Measurements from ENCODE around the gene SESN1. TPM values are rescaled to one million over a fixed set of nuclear protein-coding genes. Genes with fewer than 3 reads are reported as not detected.

SESN1 gene
- total and polyA plus RNA-seq, 9 of the 15 experiments (the other 6 are each of a cell fraction or from before 2014, with no cell fraction given), result 3.1 to 13.0 (median 7.4) TPM

GRCh38 chr6:109008537-109009235 is 86.0 kb downstream of the SESN1 start (continued):
- TF ChIP-seq ZNF143 (CRISPR knock-in tag; IDR thresholded peaks at IDR 0.05) (0 out of 2 replicates have a peak, but pooled peaks have one; percentile 36), SIRT6 (IDR thresholded peaks at IDR 0.05; ENCODE audit: low read depth, low read length) (no peak), ZNF511 (CRISPR knock-in tag; IDR thresholded peaks at IDR 0.05) (peak; percentile 72; the same call in 1 of the 2 replicates), TGIF2 (CRISPR knock-in tag; IDR thresholded peaks at IDR 0.05) (0 out of 2 replicates have a peak, but pooled peaks have one; percentile 25), UBTF (IDR thresholded peaks at IDR 0.05; ENCODE audit: borderline replicate concordance in 1 of 2, low read depth in 2 of 2, low read length in 2 of 2) (no peak), SMARCE1 (IDR thresholded peaks at IDR 0.05) (0 out of 2 replicates have a peak, but pooled peaks have one; percentile 45), ZSCAN29 (IDR thresholded peaks at IDR 0.05) (no peak), TEAD1 (CRISPR knock-in tag; IDR thresholded peaks at IDR 0.05) (0 out of 4 replicates have a peak, but pooled peaks of 1 of the 2 experiments have one; percentile 25), CREM (IDR thresholded peaks at IDR 0.05; ENCODE audit: low read depth) (0 out of 2 replicates have a peak, but pooled peaks have one; percentile 27), FOXA3 (CRISPR knock-in tag; conservative IDR thresholded peaks at IDR 0.05 in 1 of 2, IDR thresholded peaks at IDR 0.05 in 1 of 2) (0 out of 4 replicates have a peak, but pooled peaks of 1 of the 2 experiments have one; percentile 32), TEAD4 (IDR thresholded peaks at IDR 0.05; ENCODE audit: low read length) (no peak), TEAD4 (CRISPR knock-in tag; IDR thresholded peaks at IDR 0.05; ENCODE audit: borderline replicate concordance) (0 out of 2 replicates have a peak, but pooled peaks have one; percentile 67), ID3 (CRISPR knock-in tag; IDR thresholded peaks at IDR 0.05) (no peak), ID3 (tag; IDR thresholded peaks at IDR 0.05) (peak; percentile 30; the same call in 1 of the 2 replicates), ZBTB49 (CRISPR knock-in tag; IDR thresholded peaks at IDR 0.05; ENCODE audit: borderline replicate concordance) (0 out of 2 replicates have a peak, but pooled peaks have one; percentile 80), SREBF2 (CRISPR knock-in tag; IDR thresholded peaks at IDR 0.05) (no peak), HDAC3 (IDR thresholded peaks at IDR 0.05; ENCODE audit: borderline replicate concordance, partially characterized antibody) (no peak)
